ENCODE measurements around the gene ATRIP. TPM values are rescaled to one million over a fixed set of nuclear protein-coding genes. Genes with fewer than 3 reads are reported as not detected.

Gene ATRIP
- polyA plus RNA-seq, 3 donors, result 1.8 to 4.7 (median 2.8) TPM

GRCh38 chr3:48430708-48431101, 15.8 kb upstream of the ATRIP start:
- no peak for TF ChIP-seq CTCF (IDR thresholded peaks at IDR 0.05)
- Histone ChIP-seq H3K4me3 (replicated peaks in 1 of 3; ENCODE audit: low read depth in 2 of 3, low read length in 3 of 3) (no peak overlapping the region), H3K27me3 (ENCODE audit: control insufficient read depth in 2 of 2, insufficient read depth in 2 of 2, low read length in 2 of 2) (peaks cover 3 to 27% of the 10 kb centered on the region in 2 donors), H3K9ac (ENCODE audit: insufficient read depth, low read length, poor library complexity, severe bottlenecking) (no peak overlapping the region), H2AFZ (ENCODE audit: insufficient read depth, low read depth, low read length, poor library complexity, severe bottlenecking) (no peak overlapping the region), H3K9me3 (replicated peaks in 1 of 2; ENCODE audit: control insufficient read depth in 1 of 2, insufficient read depth in 1 of 2, low read length in 2 of 2) (no peaks in the 10 kb centered on the region), H4K20me1 (ENCODE audit: insufficient read depth, low read length) (no peaks in the 10 kb centered on the region), H3K27ac (ENCODE audit: low read depth in 1 of 2, low read length in 2 of 2) (no peak overlapping the region), H3K79me2 (ENCODE audit: insufficient read depth, low read length) (peaks cover 4% of the 10 kb centered on the region), H3K36me3 (replicated peaks in 1 of 2; ENCODE audit: control insufficient read depth in 1 of 2, insufficient read depth in 2 of 2, low read length in 2 of 2) (peaks cover 12 to 29% of the 10 kb centered on the region in 2 donors), H3K4me2 (replicated peaks; ENCODE audit: extremely low read depth, low read length, poor library complexity, severe bottlenecking) (no peak overlapping the region), H3K4me1 (ENCODE audit: control insufficient read depth in 1 of 2, insufficient read depth in 2 of 2, low read length in 2 of 2) (peaks cover 7 to 8% of the 10 kb centered on the region in 2 donors)
- Mint-ChIP-seq H3K36me3 (peaks cover 24 to 34% of the 10 kb centered on the region in 2 donors), H3K4me1 (peaks cover 14% of the 10 kb centered on the region), H3K9me3 (peaks cover 0 to 5% (median 0%) of the 10 kb centered on the region in 7 donors), H3K27me3 (ENCODE audit: low read depth in 3 of 3) (peaks cover 22 to 38% (median 26%) of the 10 kb centered on the region in 3 donors), H3K4me3 (peak overlapping the region; percentile 25 to 67), H3K27ac (peak overlapping the region in 2 of 7 donors; percentile 18 to 79)
- DNase-seq, result no peak
- intact Hi-C loops (cut with micrococcal nuclease), result loop anchor here in 1 of 2 donors (10.0 kb wide), 1 partner anchor 236 kb away; no protein-coding TSS in a partner anchor
- 100% methylated on average over 1 of the region's 1 CpG for WGBS (ENCODE audit: insufficient coverage)

- no peak overlapping the region for H3K4me2 ChIP-seq (replicated peaks; ENCODE audit: extremely low read depth, low read length, poor library complexity, severe bottlenecking)
Observed at GRCh38 chr3:48431224-48432029, 15.1 kb upstream of the ATRIP start.

More at GRCh38 chr3:48431224-48432029, 15.1 kb upstream of the ATRIP start:
- Histone ChIP-seq H2AFZ (ENCODE audit: insufficient read depth, low read depth, low read length, poor library complexity, severe bottlenecking) (no peak overlapping the region), H4K20me1 (ENCODE audit: insufficient read depth, low read length) (no peaks in the 10 kb centered on the region), H3K27me3 (ENCODE audit: control insufficient read depth in 2 of 2, insufficient read depth in 2 of 2, low read length in 2 of 2) (peaks cover 3 to 27% of the 10 kb centered on the region in 2 donors), H3K79me2 (ENCODE audit: insufficient read depth, low read length) (peaks cover 4% of the 10 kb centered on the region), H3K36me3 (replicated peaks in 1 of 2; ENCODE audit: control insufficient read depth in 1 of 2, insufficient read depth in 2 of 2, low read length in 2 of 2) (peaks cover 12 to 29% of the 10 kb centered on the region in 2 donors), H3K27ac (ENCODE audit: low read depth in 1 of 2, low read length in 2 of 2) (no peak overlapping the region), H3K9me3 (replicated peaks in 1 of 2; ENCODE audit: control insufficient read depth in 1 of 2, insufficient read depth in 1 of 2, low read length in 2 of 2) (no peaks in the 10 kb centered on the region), H3K4me3 (replicated peaks in 1 of 3; ENCODE audit: low read depth in 2 of 3, low read length in 3 of 3) (no peak overlapping the region), H3K4me1 (ENCODE audit: control insufficient read depth in 1 of 2, insufficient read depth in 2 of 2, low read length in 2 of 2) (peaks cover 11 to 14% of the 10 kb centered on the region in 2 donors), H3K9ac (ENCODE audit: insufficient read depth, low read length, poor library complexity, severe bottlenecking) (no peak overlapping the region)
- no peak for TF ChIP-seq CTCF (IDR thresholded peaks at IDR 0.05)
- peaks cover 24 to 34% of the 10 kb centered on the region in 2 donors for H3K36me3 Mint-ChIP-seq
- peak overlapping the region in 1 of 2 donors; percentile 10 for H3K4me3 Mint-ChIP-seq
- peaks cover 14% of the 10 kb centered on the region for H3K4me1 Mint-ChIP-seq
- peaks cover 0 to 5% (median 0%) of the 10 kb centered on the region in 7 donors for H3K9me3 Mint-ChIP-seq
- 100% methylated on average over 5 of the region's 8 CpGs for WGBS (ENCODE audit: insufficient coverage)
- H3K27me3 Mint-ChIP-seq (ENCODE audit: low read depth in 3 of 3), result peaks cover 22 to 38% (median 26%) of the 10 kb centered on the region in 3 donors
- intact Hi-C loops (cut with micrococcal nuclease), result loop anchor here in 1 of 2 donors (10.0 kb wide), 1 partner anchor 237 kb away; no protein-coding TSS in a partner anchor
- H3K27ac Mint-ChIP-seq, result peak overlapping the region in 2 of 7 donors; percentile 18 to 50
- DNase-seq, result no peak
